Measurements from ENCODE around the gene SMAD3. TPM values are rescaled to one million over a fixed set of nuclear protein-coding genes. Genes with fewer than 3 reads are reported as not detected.

SMAD3 gene
- 48.9 and 90.6 TPM in 2 replicates for total RNA-seq

DNA sequence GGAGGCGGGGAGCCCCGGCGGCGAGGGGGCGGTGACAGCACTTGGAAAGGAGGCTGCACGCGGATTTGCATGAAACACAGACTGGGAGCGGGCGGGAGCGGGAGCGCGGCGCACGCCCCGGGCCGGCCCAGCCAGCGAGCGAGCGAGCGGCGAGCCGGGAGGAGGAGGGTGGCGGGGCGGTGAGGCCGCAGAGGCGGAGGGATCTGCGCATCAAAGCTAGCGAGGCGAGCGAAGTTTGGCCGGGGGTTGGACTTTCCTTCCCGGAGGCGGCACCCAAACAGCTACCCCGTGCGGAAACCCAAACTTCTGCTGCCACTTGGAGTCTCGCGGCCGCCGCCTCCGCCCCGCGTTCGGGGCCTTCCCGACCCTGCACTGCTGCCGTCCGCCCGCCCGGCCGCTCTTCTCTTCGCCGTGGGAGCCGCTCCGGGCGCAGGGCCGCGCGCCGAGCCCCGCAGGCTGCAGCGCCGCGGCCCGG, at the start of gene SMAD3:
Gene SMAD3 (plus strand): TSS at position 72 of the 475 bp plus-strand sequence. CDS start 553 bp downstream, outside the sequence.

Other genes starting within 250 kb of the SMAD3 start
- gene AAGAB, start 189.1 kb downstream of the SMAD3 start, total RNA-seq, result 44.4 and 51.5 TPM in 2 replicates
- gene IQCH, start 189.2 kb downstream of the SMAD3 start, total RNA-seq, result 2.4 and 2.9 TPM in 2 replicates

Data from thoracic aorta endothelial cell (primary cell).